Fibroblast of lung (primary cell): ENCODE data around the gene NLGN1. TPM values are rescaled to one million over a fixed set of nuclear protein-coding genes. Genes with fewer than 3 reads are reported as not detected.
A peak's percentile ranks its signal among the peaks of the same experiment; 100 is the strongest.

Experiments used
- DNase-seq, 2 donors: peaks; one replicate each; pipeline versions ENCODE4 v3.0.0 to v3.0.0-alpha.2; 2010; ENCODE audit warnings: low read depth in 2 of 2
- H2AFZ ChIP-seq: 2 replicates; pipeline ENCODE4 v1.5.1; 2012; ENCODE audit warnings: low read length, control low read depth, inconsistent platforms
- H3K27ac ChIP-seq: 2 replicates; pipeline ENCODE4 v1.5.1; 2011; ENCODE audit warnings: low read length, control low read depth; ENCODE audit not compliant: insufficient read depth
- H3K27me3 ChIP-seq: 2 replicates; pipeline ENCODE4 v1.5.1; 2011; ENCODE audit warnings: mild to moderate bottlenecking, low read length; ENCODE audit not compliant: control insufficient read depth, insufficient read depth
- H3K36me3 ChIP-seq: 2 replicates; pipeline ENCODE4 v1.5.1; 2011; ENCODE audit warnings: low read length; ENCODE audit not compliant: control insufficient read depth, insufficient read depth
- H3K4me1 ChIP-seq: 2 replicates; pipeline ENCODE4 v1.5.1; 2011; ENCODE audit warnings: low read length; ENCODE audit not compliant: control insufficient read depth, insufficient read depth; ENCODE audit errors: extremely low read depth
- H3K4me2 ChIP-seq: 2 replicates; pipeline ENCODE4 v1.5.1; 2011; ENCODE audit warnings: low read length, control low read depth; ENCODE audit not compliant: insufficient read depth; ENCODE audit errors: extremely low read depth
- H3K4me3 ChIP-seq, 4 experiments: fragments of 200-600 bp in 1 of 4; sonication (generic) in 1 of 4; replicated peaks in 1 of 4; 2 replicates each; pipeline ENCODE4 v1.5.1; 2011 to 2016; ENCODE audit warnings: low read length in 4 of 4, low read depth in 3 of 4, mild to moderate bottlenecking in 3 of 4, control low read depth in 2 of 4, inconsistent platforms in 1 of 4, mixed read lengths in 1 of 4; ENCODE audit not compliant: insufficient read depth in 1 of 4; ENCODE audit errors: control extremely low read depth in 1 of 4
- H3K79me2 ChIP-seq: 2 replicates; pipeline ENCODE4 v1.5.1; 2012; ENCODE audit warnings: mild to moderate bottlenecking, low read length, inconsistent platforms; ENCODE audit not compliant: control insufficient read depth, insufficient read depth
- H3K9ac ChIP-seq: 2 replicates; pipeline ENCODE4 v1.5.1; 2011; ENCODE audit warnings: mild to moderate bottlenecking, low read length, control low read depth; ENCODE audit not compliant: insufficient read depth
- H3K9me3 ChIP-seq: 2 replicates; pipeline ENCODE4 v1.5.1; 2012; ENCODE audit warnings: low read depth, low read length; ENCODE audit not compliant: control insufficient read depth, insufficient read depth
- H4K20me1 ChIP-seq: 2 replicates; pipeline ENCODE4 v1.5.1; 2011; ENCODE audit warnings: low read length; ENCODE audit not compliant: control insufficient read depth, insufficient read depth; ENCODE audit errors: extremely low read depth
- EZH2 ChIP-seq: IDR thresholded peaks from 2 replicates; pipeline ENCODE4 v1.5.1; 2012; ENCODE audit warnings: low read length, control low read depth, mild to moderate bottlenecking; ENCODE audit errors: missing control alignments
- polyA plus RNA-seq, 2 donors: library from polyadenylated mRNA; depleted of rRNA in 1 of 2; stranded (reverse) in 1 of 2; unstranded in 1 of 2; fragments of >200 nt; gene quantifications; 2 replicates each; pipeline ENCODE4 v1.2.1, GENCODE V29; 2011 to 2012; ENCODE audit warnings: missing spikeins in 1 of 2
- total RNA-seq: library from RNA; depleted of rRNA; stranded (reverse); fragments of >200 nt; gene quantifications from 2 replicates; pipeline ENCODE4 v1.2.1, GENCODE V29; 2014
- TF ChIP-seq, protein P1 (sequence below), 2 donors: IDR thresholded peaks in 1 of 2; conservative IDR thresholded peaks in 1 of 2; 1 replicate in 1 of 2; 2 replicates in 1 of 2; pipeline ENCODE4 v1.5.1; 2011 to 2012; ENCODE audit warnings: low read length in 2 of 2, control low read depth in 1 of 2, inconsistent platforms in 1 of 2, low read depth in 1 of 2, mild to moderate bottlenecking in 1 of 2

Gene NLGN1
- total and polyA plus RNA-seq, 2 donors (not counting 1 experiment from before 2014, with no cell fraction given) = 0.61 to 2.1 TPM

DNA sequence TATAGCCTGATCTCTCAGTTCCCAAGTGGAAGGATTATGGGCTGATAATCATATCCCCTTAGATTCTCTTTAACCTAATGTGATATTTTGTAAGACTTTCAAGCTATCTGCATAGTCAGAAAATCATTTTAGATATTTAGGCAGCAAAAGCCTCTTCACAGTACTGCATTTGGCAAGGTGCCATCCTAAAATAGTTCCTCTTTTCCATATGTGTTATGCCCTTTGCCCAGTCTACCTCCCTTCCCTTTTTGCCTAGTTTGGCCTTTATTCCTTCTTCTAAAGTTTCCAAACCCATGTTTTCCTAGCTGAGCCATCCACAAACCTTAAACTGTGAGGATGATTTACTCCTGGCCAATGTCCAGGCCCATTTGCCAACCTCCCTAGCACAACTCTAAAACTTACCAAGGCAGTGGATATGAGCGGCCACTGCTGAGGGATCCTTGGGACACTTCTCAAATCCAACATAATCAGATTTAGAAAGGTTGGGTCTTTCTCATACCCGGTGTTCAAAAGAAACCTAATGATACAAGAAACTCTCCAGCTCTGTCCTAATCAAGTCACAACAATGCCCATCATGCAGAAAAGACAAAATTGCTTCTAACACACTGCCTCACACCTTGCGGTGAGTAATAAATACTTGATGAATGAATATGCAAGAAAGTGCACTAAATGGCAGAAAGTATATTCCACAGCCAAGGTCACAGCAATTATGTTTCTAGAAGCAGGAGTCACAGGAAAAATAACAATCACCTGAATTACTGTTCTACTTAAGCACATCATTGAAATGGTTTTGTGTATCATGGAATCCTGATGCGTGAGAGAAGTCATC is 493.9 kb downstream of the NLGN1 start:
- no peaks in the 10 kb centered on the region for H3K79me2 ChIP-seq
- H3K9ac ChIP-seq = no peak overlapping the region
- peak in 1 of 2 donors; percentile 28 for DNase-seq
- H3K36me3 ChIP-seq = no peaks in the 10 kb centered on the region
- TF ChIP-seq, protein P1, sequence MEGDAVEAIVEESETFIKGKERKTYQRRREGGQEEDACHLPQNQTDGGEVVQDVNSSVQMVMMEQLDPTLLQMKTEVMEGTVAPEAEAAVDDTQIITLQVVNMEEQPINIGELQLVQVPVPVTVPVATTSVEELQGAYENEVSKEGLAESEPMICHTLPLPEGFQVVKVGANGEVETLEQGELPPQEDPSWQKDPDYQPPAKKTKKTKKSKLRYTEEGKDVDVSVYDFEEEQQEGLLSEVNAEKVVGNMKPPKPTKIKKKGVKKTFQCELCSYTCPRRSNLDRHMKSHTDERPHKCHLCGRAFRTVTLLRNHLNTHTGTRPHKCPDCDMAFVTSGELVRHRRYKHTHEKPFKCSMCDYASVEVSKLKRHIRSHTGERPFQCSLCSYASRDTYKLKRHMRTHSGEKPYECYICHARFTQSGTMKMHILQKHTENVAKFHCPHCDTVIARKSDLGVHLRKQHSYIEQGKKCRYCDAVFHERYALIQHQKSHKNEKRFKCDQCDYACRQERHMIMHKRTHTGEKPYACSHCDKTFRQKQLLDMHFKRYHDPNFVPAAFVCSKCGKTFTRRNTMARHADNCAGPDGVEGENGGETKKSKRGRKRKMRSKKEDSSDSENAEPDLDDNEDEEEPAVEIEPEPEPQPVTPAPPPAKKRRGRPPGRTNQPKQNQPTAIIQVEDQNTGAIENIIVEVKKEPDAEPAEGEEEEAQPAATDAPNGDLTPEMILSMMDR (conservative IDR thresholded peaks at IDR 0.05 in 1 of 2, IDR thresholded peaks at IDR 0.05 in 1 of 2; ENCODE audit: low read depth in 1 of 2, low read length in 2 of 2) = no peak
- TF ChIP-seq EZH2 = no peak
- H3K27ac ChIP-seq = no peak overlapping the region
- no peaks in the 10 kb centered on the region for H3K4me1 ChIP-seq
- no peak overlapping the region for H3K4me2 ChIP-seq
- H4K20me1 ChIP-seq = no peaks in the 10 kb centered on the region
- H3K4me3 ChIP-seq = no peak overlapping the region
- no peaks in the 10 kb centered on the region for H3K9me3 ChIP-seq
- H3K27me3 ChIP-seq = no peaks in the 10 kb centered on the region
- H2AFZ ChIP-seq = no peak overlapping the region

DNA sequence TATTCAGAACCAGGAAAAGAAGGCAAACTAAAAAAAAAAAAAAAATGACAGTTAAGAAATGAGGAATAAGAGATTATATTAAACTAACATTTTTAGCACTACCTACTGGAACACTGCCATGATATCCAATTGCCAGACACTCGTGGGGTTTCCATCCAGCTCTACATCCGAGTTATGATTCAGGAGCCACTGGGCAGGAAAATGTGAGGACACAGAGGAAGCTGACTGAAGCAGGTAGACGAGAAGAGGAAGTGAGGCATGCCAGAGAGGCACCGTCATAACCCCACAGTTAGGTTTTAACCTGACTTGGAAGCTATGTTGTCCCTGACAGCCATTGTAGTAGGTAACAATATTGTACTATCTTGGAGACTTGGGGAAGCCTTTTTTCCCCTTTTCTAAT is 495.0 kb downstream of the NLGN1 start:
- peak in 1 of 2 donors; percentile 66 for DNase-seq
- TF ChIP-seq, protein P1 (conservative IDR thresholded peaks at IDR 0.05 in 1 of 2, IDR thresholded peaks at IDR 0.05 in 1 of 2; ENCODE audit: low read depth in 1 of 2, low read length in 2 of 2) = no peak
- no peak for TF ChIP-seq EZH2
- H3K27me3 ChIP-seq = no peaks in the 10 kb centered on the region
- no peaks in the 10 kb centered on the region for H3K9me3 ChIP-seq
- no peak overlapping the region for H3K9ac ChIP-seq
- H3K4me1 ChIP-seq = no peaks in the 10 kb centered on the region
- H3K36me3 ChIP-seq = no peaks in the 10 kb centered on the region
- no peaks in the 10 kb centered on the region for H4K20me1 ChIP-seq
- no peak overlapping the region for H3K4me3 ChIP-seq
- no peak overlapping the region for H2AFZ ChIP-seq
- no peak overlapping the region for H3K4me2 ChIP-seq
- no peak overlapping the region for H3K27ac ChIP-seq
- no peaks in the 10 kb centered on the region for H3K79me2 ChIP-seq

DNA sequence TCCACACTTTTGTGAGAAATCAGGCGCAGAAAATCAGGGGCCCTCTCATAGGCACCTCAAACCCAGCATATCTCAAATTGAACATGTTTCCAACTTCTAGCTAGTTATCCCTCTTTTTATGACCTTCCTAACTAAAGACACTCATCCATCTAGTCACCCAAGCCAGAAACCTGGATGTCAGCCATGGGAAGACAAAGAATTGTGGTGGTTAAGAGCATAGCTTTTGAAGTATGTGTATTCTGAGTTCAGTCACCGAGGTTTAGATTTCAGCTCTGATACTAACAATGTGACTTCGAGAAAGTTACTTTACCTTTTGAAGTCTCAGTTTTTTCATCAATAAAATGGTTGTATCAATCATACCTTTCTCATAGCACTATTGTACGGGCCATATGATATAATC is 495.5 kb downstream of the NLGN1 start:
- no peak overlapping the region for H2AFZ ChIP-seq
- H3K4me2 ChIP-seq = no peak overlapping the region
- H3K9ac ChIP-seq = no peak overlapping the region
- H3K36me3 ChIP-seq = no peaks in the 10 kb centered on the region
- peak in 1 of 2 donors; percentile 92 for DNase-seq
- H3K27me3 ChIP-seq = no peaks in the 10 kb centered on the region
- no peaks in the 10 kb centered on the region for H3K9me3 ChIP-seq
- H3K4me1 ChIP-seq = no peaks in the 10 kb centered on the region
- TF ChIP-seq, protein P1 (conservative IDR thresholded peaks at IDR 0.05 in 1 of 2, IDR thresholded peaks at IDR 0.05 in 1 of 2; ENCODE audit: low read depth in 1 of 2, low read length in 2 of 2) = no peak
- TF ChIP-seq EZH2 = no peak
- H3K27ac ChIP-seq = no peak overlapping the region
- no peaks in the 10 kb centered on the region for H4K20me1 ChIP-seq
- H3K4me3 ChIP-seq = no peak overlapping the region
- H3K79me2 ChIP-seq = no peaks in the 10 kb centered on the region
